NCI-H2029 (cell line): ENCODE data around the gene SYT13.

Source experiments
- DNase-seq: peaks from one replicate; lab custom pipeline; 2025; lab: John Stamatoyannopoulos, UW

Gene SYT13

DNA sequence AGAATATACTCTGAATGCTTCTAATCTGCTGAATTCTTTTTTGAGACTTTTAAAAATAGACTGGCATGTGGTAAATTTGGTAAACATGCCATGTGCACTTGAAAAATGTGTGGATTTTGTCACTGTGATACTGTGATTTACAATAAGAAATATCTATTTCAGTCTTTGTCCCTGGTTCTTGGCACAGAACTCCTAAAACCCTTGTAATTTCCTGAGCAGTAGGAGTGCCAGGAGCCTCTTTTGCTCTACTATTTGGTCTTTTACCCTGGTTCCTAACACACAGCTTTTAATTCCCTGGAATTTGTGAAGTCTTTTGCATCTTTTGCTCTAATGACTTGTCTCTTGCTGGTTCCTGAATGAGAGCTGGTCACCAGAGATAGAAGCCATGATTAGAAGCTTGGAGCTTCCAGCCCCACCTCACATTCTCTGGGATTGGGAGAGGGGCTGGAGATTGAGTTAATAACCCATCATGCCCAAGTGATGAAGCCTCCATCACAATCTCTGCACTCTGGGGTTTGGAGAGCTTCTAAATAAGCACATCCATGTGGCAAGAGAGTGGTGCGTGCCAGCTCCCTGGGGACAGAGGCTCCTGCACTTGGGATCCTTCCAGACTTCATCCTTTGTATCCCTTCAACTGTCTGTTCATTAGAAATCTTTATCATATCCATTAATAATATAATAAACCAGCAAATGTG, 27.2 kb upstream of the SYT13 start:
- no peak for DNase-seq

- no peak for DNase-seq
These were observed 19.9 kb upstream of the SYT13 start for GRCh38 chr11:45305874-45306623.

GRCh38 chr11:45304992-45305335, 18.8 kb upstream of the SYT13 start:
- no peak for DNase-seq

DNA sequence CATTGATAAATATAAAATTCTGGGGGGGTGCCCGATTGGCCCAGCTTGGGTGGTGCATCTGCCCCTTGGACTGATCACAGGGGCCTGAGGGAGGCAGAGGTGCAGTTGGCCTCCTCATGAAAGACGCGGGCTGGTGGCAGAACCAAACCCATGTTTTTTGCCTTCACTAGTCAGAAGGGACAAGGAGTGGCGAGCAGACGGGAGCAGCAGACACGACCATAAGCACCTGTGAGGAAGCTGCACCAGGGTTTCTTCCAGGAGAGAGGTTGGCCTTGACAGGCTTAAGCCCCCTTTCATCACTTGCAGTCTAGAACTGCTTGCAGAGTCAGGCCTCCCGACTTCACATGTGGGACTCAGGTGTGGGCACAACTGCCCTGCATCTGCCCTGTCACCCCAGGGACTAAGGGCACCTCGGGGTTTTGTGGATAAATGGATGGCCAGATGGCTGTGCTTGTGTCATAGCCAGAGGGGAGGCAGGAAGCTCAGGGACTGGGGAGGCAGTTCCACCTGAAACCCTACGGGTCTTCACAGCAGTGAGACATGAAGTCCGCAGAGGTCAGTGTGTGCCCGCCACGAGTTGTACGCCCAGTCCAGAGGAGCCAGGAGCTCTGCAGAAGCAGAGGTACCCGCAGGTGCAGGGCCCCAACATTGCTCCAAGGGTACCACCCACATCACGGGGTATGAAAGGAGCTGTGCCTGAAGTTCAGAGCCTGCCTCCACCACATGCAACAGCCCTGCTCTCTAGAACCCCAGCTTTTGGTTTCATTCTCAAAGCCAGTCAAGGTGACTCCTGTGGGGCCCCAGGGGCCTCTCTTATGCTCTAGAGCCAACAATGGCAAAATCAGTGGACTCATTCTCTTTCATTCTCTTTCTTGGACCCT, 18.2 kb upstream of the SYT13 start:
- no peak for DNase-seq

DNA sequence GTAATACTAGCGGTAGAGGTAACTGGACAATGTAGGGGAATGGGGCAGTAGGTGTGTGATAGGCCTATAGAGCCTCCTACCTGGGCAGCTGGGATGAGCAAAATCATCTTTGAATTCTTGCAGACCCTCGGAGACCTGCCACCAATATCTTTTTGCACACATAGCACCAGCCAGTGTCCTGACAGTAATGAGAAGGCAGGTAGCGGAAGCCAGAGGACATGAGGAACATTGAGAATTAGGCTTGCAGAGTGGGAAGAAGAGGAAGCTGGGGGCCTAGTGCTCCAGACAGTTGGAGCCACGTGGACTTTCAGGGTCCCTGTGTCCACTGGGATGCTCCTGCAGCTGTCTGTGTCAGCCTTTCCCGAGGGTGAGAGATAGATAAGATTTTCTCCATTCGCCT, 17.2 kb upstream of the SYT13 start:
- DNase-seq: no peak

DNA sequence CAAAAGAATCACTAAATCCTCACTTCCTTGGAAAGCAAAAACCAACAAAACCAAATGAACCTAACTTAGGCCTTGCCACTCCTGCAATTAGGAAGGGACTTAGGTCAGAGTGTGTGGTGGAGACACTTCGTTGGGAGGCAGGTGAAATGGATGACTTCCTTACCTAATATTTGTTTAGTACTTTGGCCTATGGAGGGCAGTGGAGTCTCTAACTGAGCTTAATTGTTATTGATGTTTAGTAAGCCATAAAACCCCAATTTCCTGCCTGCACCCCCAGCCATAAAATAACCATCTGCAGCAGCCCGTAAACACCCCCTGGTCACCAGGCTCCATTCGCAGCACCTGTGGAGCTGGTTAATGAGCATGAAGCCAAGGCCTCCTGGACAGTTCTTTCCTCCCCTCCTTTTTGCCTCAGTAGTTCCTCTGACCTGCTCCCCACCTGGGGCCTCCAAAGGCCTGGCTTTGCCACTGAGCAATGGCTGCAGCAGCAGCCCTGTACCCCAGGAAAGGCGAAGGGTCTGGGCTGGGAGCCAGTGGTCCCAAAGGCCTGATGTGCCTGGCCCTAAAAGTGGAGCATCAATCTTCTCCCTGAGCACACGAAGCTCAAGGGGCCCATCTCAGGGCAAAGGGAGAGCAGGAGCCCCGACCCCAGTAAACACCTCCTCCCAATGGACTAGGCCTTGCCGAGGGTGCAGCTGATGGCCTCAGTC, 15.6 kb upstream of the SYT13 start:
- no peak for DNase-seq

DNA sequence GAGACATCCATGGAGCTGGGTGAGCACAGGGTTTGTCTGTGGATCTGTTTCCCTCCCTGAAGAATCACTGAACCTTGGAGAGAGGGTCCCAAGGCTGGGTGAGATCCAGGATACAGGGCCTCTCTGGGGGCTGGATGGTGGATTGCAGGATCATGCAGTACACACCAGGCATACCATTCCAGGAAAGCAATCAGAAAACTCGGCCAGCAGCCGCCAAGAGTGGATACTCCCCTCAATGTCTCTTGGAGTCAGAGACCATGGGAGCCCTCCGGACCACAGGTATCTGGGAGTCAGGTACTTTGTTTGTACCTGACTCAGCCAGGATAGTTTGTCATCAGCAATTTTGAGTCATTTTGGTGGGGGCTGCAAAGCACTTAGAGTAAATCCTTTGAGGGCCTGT, 14.6 kb upstream of the SYT13 start:
- no peak for DNase-seq

DNA sequence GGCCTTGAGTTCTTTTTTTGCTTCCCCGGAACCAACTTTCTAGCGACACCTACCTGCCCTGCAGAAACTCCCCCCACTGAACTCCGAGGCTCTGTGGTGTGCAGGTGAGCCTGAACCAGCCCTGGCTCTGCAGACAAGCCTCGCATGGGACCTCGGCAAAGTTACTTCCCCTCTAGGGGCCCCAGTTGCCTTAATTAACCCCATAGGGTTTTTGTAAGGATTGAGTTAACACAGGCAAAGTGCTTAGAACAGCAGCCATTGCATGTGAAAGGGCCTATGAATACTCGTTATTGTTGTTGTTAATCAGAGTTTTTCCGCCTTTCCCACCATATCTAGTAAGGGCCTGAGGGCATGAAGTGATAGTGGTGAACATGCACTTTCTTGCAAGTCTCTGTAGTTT, 12.6 kb upstream of the SYT13 start:
- no peak for DNase-seq

GRCh38 chr11:45296075-45296474, 9.9 kb upstream of the SYT13 start:
- no peak for DNase-seq

DNA sequence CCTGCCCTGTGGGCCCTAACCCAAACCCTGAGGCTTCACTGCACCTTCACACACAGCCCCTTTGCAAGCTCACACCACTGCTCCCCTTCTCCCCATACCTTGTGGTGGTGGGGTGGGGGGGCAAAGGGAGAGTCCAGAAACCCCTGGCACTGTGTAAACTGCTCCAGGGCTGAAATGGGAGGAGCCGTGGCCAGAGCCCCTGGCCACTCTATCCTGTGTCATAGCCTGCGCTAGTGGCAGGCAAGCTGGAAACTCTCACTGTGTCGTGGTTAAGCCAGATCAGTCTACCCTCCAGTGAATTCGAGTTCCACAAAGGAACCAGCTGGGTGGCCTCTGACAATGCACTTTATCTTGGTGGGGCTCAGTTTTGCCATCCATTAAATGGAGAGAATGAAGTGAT, 8.4 kb upstream of the SYT13 start:
- no peak for DNase-seq

DNA sequence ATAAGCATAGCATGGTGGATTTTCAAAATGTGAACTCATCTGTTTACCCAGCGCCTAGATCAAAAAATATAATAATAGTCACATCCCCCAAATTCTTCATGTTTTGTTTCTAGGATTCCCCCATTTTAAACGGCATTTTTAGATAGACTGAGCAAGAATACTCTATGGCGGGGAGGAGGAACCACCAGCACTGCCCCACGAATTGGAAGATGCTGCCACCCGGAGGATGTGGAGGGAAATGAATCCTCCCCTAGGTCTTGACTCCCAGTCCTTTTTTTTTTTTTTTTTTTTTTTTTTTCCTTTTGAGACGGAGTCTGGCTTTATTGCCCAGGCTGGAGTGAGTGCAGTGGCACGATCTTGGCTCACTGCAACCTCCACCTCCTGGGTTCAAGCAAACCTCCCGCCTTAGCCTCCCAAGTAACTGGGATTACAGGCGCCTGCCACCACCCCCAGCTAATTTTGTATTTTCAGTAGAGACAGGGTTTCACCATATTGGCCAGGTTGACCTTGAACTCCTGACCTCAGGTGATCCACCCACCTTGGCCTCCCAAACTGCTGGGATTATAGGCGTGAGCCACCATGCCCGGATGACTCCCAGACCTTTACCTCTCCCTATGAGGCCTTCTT, 7.5 kb upstream of the SYT13 start:
- DNase-seq: peak; percentile 85

DNA sequence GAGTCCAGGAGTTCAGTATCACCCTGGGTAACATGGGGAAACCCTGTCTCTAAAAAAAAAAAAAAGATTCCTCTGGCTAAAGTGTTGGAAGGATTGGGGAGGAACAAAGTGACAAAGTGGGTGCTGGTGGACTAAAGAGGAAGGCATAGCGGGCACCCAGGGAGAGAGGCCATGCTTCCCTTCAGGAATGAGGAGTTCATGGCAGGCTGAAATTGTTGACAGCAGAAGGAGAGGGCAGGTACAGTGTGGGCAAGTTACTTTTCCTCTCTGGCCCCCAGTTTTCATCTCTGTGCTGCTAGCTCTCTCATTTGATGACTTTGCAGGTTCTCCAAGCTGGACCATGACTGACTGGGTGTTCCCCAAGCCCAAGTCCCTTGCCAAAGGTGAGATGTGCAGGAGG, 4.4 kb upstream of the SYT13 start:
- no peak for DNase-seq

- DNase-seq: no peak
These were observed 3.2 kb upstream of the SYT13 start for GRCh38 chr11:45289369-45289768.

GRCh38 chr11:45288339-45288738, 2.2 kb upstream of the SYT13 start:
- DNase-seq: no peak

GRCh38 chr11:45287316-45287903, 1.3 kb upstream of the SYT13 start:
- no peak for DNase-seq

- peak; percentile 21 for DNase-seq
These were observed 802 bp downstream of the SYT13 start for GRCh38 chr11:45285250-45285828.

GRCh38 chr11:45282081-45282480, 4.1 kb downstream of the SYT13 start:
- no peak for DNase-seq

- DNase-seq: peak; percentile 98
These were observed 5.7 kb downstream of the SYT13 start for GRCh38 chr11:45280449-45280848.

GRCh38 chr11:45279645-45280044, 6.5 kb downstream of the SYT13 start:
- no peak for DNase-seq

GRCh38 chr11:45278714-45279113, 7.4 kb downstream of the SYT13 start:
- DNase-seq: peak; percentile 81

DNA sequence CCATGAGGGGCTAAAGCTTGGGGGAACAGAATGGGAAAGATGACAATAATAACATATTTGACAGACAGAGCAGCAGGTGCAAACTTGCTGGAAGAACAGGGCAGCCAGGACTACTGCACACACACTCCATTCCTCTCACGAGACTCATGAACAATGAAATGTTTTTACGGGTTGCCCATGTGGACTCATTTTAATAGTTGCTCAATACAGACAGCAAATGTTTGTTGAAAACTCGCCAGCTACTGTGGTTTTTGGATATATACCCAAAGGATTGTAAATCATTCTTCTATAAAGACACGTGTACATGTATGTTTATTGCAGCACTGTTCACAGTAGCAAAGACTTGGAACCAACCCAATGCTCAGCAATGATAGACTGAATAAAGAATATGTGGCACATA, 10.3 kb downstream of the SYT13 start:
- DNase-seq: peak; percentile 75
